ENCODE measurements around the gene UBB. TPM values are rescaled to one million over a fixed set of nuclear protein-coding genes. Genes with fewer than 3 reads are reported as not detected.

Gene UBB
- total RNA-seq, 2 experiments from 2014 or later: 1,291 to 2,854 TPM

- peaks cover 30% of the 10 kb centered on the region for H3K36me3 ChIP-seq (ENCODE audit: insufficient read depth, low read length)
- intact Hi-C loops (cut with micrococcal nuclease; ENCODE audit: unreplicated experiment): loop anchor here (2.0 kb wide), 3 partner anchors 29 to 165 kb away; partner anchors contain the start of genes CENPV and PIGL
- DNase-seq (ENCODE audit: low spot score): no peak
- H3K4me2 ChIP-seq (ENCODE audit: low read length): peak overlapping the region; percentile 88
- TF ChIP-seq CTCF (conservative IDR thresholded peaks at IDR 0.05; ENCODE audit: low read length) (no peak), EZH2phosphoT487 (IDR thresholded peaks at IDR 0.05; ENCODE audit: borderline replicate concordance, low read depth, low read length) (no peak)
- POLR2A ChIA-PET: interaction anchor here (1.1 to 1.3 kb wide), 2 partner anchors 34 to 57 kb away, joined by 3 to 10 read pairs; partner anchors contain the start of gene TRPV2
- H4K20me1 ChIP-seq (ENCODE audit: insufficient read depth, low read length): peaks cover 14% of the 10 kb centered on the region; the same call in 1 of the 2 replicates
- CTCF ChIA-PET (ENCODE audit: unreplicated experiment): interaction anchor here (1.0 kb wide), 1 partner anchor 18 kb away, joined by 4 read pairs; no protein-coding TSS in a partner anchor
- peaks cover 33% of the 10 kb centered on the region for H3K4me1 ChIP-seq (ENCODE audit: insufficient read depth, low read length, poor library complexity, severe bottlenecking)
- H3K27ac ChIP-seq (ENCODE audit: low read depth, low read length, poor library complexity, severe bottlenecking): peak overlapping the region; percentile 73
- peaks cover 33% of the 10 kb centered on the region for H3K79me2 ChIP-seq (ENCODE audit: insufficient read depth, low read depth, low read length)
- H3K4me3 ChIP-seq (ENCODE audit: low read depth, low read length, poor library complexity, severe bottlenecking): peak overlapping the region; percentile 94
- peak overlapping the region; percentile 7; the same call in 1 of the 2 replicates for H2AFZ ChIP-seq (ENCODE audit: low read length)
- no peaks in the 10 kb centered on the region for H3K9me3 ChIP-seq (ENCODE audit: low read length)
- no peaks in the 10 kb centered on the region for H3K9me2 ChIP-seq (ENCODE audit: insufficient read depth, low read length)
- no TSS peak for BruUV-seq (replicated peaks)
Measured at GRCh38 chr17:16381496-16381820, 567 bp downstream of the UBB start.

- Histone ChIP-seq H3K9me3 (ENCODE audit: low read length) (no peaks in the 10 kb centered on the region), H4K20me1 (ENCODE audit: insufficient read depth, low read length) (peaks cover 14% of the 10 kb centered on the region; the same call in 1 of the 2 replicates), H3K9me2 (ENCODE audit: insufficient read depth, low read length) (no peaks in the 10 kb centered on the region), H3K36me3 (ENCODE audit: insufficient read depth, low read length) (peaks cover 30% of the 10 kb centered on the region), H3K4me2 (ENCODE audit: low read length) (peak overlapping the region; percentile 36), H2AFZ (ENCODE audit: low read length) (no peak overlapping the region), H3K4me3 (ENCODE audit: low read depth, low read length, poor library complexity, severe bottlenecking) (peak overlapping the region; percentile 27), H3K27ac (ENCODE audit: low read depth, low read length, poor library complexity, severe bottlenecking) (no peak overlapping the region), H3K79me2 (ENCODE audit: insufficient read depth, low read depth, low read length) (peaks cover 33% of the 10 kb centered on the region), H3K4me1 (ENCODE audit: insufficient read depth, low read length, poor library complexity, severe bottlenecking) (peaks cover 36% of the 10 kb centered on the region)
- TF ChIP-seq CTCF (conservative IDR thresholded peaks at IDR 0.05; ENCODE audit: low read length): no peak
- TF ChIP-seq EZH2phosphoT487 (IDR thresholded peaks at IDR 0.05; ENCODE audit: borderline replicate concordance, low read depth, low read length): no peak
- no TSS peak for BruUV-seq (replicated peaks)
- no peak for DNase-seq (ENCODE audit: low spot score)
- ChIA-PET POLR2A (interaction anchor here (1.2 to 1.3 kb wide), 2 partner anchors 32 to 55 kb away, joined by 3 to 5 read pairs; partner anchors contain the start of gene TRPV2), CTCF (ENCODE audit: unreplicated experiment) (no interaction called here)
- intact Hi-C loops (cut with micrococcal nuclease; ENCODE audit: unreplicated experiment): no loop called here
Measured at GRCh38 chr17:16383216-16383615, 2.3 kb downstream of the UBB start.

DNA sequence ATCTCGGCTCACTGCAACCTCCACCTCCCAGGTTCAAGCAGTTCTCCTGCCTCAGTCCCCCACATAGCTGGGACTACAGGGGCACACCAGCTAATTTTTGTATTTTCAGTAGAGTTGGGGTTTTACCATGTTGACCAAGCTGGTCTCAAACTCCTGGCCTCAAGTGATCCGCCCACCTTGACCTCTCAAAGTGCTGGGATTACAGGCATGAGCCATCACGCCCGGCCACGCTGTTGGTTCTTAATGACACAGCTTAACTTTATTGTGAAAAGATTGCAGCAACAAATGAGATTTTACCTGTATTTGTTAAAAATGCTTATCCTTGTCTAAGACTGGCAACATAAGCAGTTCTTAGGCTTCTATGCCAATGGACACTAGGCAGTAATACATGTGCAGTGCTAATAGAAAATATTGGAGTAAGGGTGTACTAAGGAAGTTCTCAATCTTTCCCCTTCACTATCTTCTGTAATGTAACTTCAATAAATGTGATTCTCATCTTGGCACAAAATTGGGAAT lies 2.9 kb downstream of the UBB start:
- Histone ChIP-seq H4K20me1 (ENCODE audit: insufficient read depth, low read length) (peaks cover 14% of the 10 kb centered on the region; the same call in 1 of the 2 replicates), H3K4me2 (ENCODE audit: low read length) (peak overlapping the region; percentile 36), H3K9me3 (ENCODE audit: low read length) (no peaks in the 10 kb centered on the region), H3K4me1 (ENCODE audit: insufficient read depth, low read length, poor library complexity, severe bottlenecking) (peaks cover 36% of the 10 kb centered on the region), H3K9me2 (ENCODE audit: insufficient read depth, low read length) (no peaks in the 10 kb centered on the region), H3K27ac (ENCODE audit: low read depth, low read length, poor library complexity, severe bottlenecking) (peak overlapping the region; percentile 21), H2AFZ (ENCODE audit: low read length) (no peak overlapping the region), H3K79me2 (ENCODE audit: insufficient read depth, low read depth, low read length) (peaks cover 33% of the 10 kb centered on the region), H3K36me3 (ENCODE audit: insufficient read depth, low read length) (peaks cover 30% of the 10 kb centered on the region), H3K4me3 (ENCODE audit: low read depth, low read length, poor library complexity, severe bottlenecking) (peak overlapping the region; percentile 27)
- POLR2A ChIA-PET: interaction anchor here (1.2 to 1.3 kb wide), 2 partner anchors 31 to 55 kb away, joined by 3 to 5 read pairs; partner anchors contain the start of gene TRPV2
- CTCF ChIA-PET (ENCODE audit: unreplicated experiment): no interaction called here
- BruUV-seq (replicated peaks): no TSS peak
- DNase-seq (ENCODE audit: low spot score): no peak
- intact Hi-C loops (cut with micrococcal nuclease; ENCODE audit: unreplicated experiment): no loop called here
- no peak for TF ChIP-seq EZH2phosphoT487 (IDR thresholded peaks at IDR 0.05; ENCODE audit: borderline replicate concordance, low read depth, low read length)
- no peak for TF ChIP-seq CTCF (conservative IDR thresholded peaks at IDR 0.05; ENCODE audit: low read length)
